ENCODE data around the gene DGKZ.

DGKZ gene

DNA sequence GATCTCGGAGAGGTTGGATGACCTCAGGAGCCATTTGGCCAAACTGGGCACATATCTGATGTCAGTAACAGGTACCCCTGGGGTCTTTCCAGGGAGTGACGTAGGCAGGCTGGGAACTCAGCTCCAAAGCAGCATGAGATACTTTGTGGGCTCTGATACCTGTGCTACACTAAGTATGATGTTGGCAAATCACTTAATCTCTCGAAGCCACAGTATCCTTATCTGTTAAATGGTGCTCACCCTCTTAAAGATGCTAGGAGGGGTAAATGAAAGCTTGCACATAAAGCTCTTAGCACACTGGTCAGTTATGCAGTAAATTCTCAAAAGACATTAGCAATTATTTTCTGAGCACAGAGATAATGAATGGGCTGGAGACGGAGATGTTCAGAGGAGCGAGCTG, 17.1 kb upstream of the DGKZ start:
- DNase-seq: no peak

DNA sequence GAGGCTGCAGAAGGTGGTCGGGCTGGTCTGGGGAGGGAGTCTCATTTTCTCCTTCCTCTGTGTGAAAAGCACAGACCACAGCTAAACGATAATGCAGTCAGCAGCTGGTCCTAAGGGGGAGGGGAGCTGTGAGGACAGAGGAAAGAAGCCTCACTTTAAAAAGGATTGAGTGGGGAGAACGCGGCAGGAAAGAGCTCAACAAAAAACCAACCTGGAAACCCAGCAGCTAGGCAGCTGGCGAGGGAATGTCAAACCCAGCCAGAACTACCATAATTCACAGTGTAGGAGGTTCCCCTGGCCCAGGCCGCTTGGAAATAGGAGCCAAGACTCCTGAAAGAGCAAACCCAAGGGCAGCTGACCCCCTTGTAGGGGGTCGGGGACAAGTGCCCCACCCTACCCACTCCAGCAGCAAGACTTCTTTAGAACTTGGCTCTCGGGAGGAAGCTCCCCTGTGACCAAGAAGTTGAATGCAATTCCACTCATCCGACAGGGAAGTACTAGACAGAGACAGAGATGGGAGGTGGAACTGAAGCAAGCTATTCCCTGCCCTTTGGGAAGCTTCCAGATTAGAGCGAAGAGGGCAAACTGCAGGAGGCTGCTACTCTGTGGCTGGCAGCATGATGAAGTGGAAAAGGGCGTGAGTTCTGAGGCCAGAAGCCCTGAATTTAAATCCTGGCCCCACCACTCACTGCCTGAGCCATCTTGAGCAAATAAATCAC, 16.5 kb upstream of the DGKZ start:
- DNase-seq: peak; percentile 26

DNA sequence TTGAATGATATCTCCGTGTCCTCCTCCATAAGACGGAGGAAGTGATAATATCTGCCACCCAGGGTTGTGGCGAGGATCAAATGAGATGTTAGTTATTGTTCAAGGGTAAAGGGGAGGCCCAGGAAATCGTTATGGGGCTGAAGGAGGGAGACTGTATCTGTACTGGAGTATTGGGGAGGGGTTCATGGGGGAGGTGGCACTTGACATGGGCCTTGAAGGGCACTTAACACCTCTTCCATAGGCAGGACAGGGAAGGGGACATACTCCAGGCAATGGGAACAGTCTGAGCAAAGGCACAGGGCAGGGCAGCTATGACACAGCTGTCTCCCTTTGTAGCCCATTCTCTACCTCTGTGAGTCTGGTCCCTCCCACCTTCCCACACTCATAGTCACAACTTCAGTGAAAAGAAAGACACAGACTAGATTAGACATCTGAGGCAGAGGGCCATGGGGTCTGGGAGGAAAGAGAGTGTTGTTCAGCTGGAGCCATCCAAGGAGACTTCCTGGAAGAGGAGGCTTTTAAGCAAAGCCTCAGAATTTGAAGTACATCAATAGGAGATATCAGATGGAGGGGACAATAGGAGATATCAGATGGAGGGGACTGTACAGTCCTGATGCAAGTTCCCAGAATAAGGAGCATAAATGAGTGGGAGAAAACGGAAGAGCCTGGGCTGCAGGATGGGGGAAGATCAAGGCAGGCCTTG, 15.8 kb upstream of the DGKZ start:
- DNase-seq: peak; percentile 58

DNA sequence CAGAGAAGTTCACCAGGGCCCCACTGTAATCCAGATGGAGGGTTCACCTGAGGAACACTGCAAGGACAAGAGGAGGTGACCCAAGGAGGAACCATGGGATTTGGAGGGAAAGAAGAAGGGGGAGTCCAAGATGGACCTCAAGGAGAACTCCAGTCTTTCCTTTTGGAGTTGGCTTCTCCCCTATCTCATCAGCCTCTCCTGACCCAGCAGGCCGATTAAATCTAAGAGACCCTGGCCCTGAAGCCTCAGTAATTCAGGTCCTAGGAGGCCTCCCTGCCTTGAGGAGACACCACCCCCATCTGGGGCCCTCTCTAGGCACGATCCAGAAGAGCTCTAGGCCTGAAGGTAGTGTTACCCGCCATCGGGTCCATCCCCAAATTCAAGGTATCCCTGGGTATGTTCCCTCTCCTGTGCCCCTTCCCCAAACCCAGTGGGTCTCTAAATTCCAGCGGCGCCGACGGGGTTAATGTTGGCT, 15.1 kb upstream of the DGKZ start:
- no peak for DNase-seq

DNA sequence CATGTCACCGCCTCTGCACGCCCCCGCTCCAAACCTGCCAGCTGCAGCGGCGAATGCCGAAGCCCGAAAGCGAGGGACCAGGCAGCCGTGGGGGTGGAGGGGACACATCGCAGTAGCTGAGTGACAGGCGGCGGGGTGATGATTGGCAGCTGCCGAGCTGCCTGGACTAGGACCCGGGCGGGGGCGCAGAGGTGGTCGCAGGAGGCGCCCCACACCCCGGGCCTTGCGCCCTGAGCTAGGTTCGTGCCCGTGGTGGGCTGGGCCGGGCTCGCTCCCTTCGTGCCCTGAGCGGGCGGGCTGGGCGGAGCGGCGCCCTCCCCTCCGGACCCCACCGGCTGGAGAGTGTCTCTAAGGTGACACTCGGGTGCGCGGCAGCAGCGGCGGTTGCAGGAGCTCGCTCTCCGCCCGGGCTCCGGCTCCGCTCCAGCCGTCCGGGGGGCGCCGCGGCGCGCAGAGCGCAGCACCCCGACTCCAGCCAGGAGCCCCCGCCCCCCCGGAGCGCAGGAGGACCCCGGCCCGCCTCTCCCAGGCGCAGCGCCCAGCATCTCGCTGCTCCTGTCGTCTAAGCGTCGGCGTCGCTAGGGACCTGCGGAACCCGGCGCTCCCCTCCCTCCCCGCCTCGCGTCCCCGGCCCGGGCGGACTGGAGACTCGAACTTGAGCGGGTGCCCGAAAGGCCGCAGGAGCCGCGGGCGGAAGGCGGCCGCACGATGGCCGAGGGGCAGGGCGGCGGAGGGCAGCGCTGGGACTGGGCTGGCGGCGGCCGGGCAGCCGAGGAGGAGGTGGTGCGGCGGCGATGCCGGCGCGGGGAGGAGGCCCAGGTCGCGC, 14.5 kb upstream of the DGKZ start:
- peak; percentile 65 for DNase-seq

DNA sequence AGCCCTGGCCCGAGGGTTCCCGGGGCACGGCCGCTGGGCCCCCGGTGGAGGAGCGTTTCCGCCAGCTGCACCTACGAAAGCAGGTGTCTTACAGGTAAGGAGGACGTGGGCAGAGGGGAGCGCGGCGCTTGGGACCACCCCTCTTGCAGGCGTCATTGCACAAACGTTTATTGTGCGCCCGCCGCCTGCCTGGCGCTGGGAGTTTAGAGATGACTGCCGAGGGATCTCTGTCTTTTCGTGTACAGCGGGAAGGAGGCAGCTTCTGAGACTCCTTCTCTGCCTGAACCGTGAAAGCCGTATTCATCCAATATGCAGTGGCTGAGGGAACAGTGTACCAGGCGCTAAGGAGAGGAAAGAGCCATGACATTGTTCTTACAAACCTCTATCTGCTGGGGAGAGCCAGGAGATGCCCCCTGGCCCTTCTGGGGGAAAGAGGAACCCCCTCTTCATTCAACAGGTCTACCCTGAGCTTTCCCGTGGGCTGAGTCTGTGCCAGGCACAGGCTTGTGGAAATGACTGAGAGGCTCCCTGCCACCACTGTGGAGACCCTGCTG, 13.8 kb upstream of the DGKZ start:
- DNase-seq: no peak

DNA sequence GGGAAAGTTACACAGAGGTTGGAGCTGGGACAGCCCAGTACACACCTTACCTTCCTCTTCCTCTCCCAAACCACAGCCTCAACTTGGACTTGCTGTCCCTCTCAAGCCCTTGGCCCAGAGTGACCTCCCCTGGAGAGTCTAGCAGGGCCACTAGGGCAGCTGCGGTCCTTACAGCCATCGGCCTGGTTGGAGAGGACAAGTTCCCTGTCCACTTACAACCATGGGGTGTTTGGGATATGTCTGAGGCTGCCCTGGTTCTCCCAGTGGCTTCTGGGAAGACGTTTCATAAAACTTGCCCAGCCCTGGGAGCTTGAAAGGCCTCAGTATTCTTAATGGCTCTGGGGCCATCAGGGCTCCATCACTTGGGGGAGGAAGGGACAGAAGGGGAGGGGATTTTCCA, 13.1 kb upstream of the DGKZ start:
- DNase-seq: no peak

DNA sequence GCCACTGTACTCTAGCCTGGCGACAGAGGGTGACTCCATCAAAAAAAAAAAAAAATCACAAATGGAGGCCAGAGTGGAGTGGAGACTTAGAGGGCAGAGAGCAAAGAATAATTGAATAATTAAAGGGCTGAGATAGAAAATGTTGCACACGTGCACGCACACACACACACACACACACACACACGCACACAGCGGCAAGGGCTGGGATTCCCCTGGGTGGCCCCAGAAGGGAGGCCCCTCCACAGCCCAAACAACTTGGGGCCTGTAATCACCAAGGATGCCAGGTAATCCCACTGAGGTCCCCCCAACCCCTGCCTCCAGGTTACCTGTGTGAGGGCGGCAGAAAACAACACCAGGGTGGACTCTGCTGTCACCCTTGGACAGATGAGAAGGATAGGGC, 12.0 kb upstream of the DGKZ start:
- DNase-seq: no peak

DNA sequence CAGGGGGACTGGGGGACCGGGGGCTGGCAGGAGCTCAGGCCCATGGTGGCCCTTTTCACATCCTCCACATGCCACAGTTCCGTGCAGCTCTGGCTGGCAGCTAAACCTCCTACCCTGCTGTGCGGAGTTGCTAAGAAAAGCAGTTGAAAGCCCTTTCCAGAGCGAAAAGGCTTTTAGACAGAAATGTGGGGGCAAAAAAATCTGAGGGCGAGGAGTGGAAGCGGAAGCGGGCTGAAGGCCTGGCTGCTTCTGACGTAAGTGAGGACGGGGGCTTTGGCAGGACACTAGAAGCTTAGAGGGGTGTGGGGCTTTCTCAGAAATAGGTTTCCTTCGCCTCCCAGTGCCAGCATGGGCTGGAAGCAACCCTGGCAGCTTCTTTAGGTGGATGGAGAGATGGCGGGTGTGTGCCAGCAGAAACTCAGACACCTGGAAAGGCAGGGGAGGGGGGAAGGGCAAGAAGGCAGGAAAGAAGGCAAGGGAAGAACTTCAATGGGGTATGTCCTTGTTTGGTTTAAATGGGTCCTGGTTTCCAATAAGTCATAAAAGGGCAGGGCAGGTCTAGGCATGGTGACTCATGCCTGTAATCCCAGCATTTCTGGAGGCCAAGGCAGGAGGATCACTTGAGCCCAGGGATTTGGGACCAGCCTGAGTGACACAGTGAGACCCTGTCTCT, 11.2 kb upstream of the DGKZ start:
- no peak for DNase-seq

DNA sequence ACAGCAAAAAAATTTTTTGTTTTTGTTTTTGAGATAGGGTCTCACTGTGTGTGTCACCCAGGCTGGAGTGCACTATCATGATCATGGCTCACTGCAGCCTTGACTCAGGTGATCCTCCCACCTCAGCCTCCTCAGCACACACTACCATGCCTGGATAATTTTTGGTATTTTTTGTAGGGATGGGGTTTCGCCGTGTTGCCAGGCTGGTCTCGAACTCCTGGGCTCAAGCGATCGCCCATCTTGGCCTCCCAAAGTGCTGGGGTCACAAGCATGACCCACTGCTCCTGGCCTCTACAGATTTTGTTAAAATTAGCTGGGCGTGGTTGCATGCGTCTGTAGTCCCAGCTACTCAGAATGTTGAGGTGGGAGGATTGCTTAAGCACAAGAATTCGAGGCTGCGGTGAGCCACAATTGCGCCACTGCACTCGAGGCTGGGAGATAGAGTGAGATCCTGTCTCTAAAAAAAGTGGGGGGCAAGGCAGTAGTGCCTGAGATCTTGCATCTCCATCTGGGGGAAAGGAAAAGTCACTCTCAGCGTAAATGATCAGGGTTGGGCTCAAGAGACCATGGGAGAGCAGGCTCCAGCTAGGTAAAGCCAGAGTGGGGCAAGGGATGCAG, 10.6 kb upstream of the DGKZ start:
- no peak for DNase-seq

DNA sequence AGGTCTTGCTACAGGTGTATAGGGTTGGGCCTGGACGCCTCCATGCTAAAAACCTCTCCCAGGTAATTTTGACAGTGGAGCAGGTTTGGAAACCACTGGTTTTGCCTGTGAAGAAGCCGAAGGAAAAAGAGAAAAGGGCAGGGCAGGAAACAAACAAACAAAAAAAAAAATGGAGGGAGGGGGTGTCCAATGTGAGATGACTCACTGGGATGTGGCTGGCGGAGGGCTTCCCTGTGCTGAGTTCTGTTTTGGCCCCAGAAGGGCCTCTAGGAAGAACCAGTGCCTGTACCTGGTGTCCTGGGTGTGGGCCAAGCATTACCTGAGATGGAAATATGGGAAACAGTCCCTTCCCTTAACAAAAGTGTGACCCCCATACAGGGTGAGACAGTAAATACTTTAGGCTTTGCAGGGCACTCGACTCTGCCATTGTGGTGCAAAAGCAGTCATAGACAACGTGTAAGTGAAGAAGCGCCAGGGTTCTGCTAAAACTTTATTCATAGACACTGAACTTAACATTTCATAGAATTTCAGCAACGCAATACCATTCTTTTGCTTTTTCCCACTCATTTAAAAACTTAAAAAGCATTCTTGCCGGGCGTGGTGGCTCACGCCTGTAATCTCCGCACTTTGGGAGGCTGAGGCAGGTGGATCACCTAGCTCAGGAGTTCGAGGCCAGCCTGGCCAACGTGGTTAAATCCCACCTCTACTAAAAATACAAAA, 9.5 kb upstream of the DGKZ start:
- no peak for DNase-seq

DNA sequence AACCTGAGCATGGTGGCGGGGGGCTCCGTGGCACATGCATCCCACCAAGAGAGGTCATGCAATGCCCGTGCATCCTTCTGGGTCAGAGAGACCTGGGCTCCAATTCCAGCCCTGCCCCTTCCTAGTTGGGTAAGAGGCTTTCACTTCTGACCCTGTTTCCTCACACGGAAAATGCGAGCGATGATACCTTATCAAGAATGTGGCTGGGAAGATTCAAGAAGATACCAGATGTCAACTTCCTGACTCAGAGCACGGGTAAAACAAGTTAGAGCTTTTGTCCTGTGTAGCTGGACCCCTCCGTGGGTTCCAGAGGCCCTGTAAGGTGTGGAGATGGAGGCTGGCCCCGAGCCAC, 8.7 kb upstream of the DGKZ start:
- no peak for DNase-seq

DNA sequence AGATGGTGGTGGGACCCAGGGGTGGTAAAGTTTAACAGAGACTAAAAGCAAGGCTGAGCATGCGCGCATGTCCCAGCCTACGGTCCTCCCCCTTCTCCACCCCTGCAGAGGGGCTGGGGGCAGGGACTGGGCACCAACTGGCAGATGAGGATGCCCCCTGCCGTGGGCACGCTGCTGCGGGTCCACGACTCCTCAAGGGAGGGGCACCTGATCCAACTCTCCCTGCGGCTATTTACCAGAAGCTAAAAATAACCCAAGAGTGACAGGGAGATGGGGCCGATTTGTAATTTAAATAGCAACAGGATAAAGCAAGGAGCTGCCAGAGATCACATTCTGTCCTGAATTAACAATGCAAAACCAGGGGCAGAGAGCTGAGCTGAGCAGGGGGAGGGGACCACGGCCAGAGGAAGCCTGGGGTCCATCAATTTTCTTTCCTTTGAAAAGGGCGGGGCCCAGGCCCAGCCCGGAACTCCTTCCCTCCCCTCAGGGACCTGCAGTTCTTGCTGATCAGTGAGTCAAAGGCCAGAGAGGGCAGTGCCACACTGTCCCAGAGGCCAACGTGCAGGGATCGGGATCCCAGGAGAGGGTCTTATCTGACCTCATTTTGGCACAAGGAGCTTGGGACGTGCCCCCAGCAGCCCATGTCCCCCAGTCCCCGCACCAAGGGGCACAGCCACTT, 8.1 kb upstream of the DGKZ start:
- no peak for DNase-seq

DNA sequence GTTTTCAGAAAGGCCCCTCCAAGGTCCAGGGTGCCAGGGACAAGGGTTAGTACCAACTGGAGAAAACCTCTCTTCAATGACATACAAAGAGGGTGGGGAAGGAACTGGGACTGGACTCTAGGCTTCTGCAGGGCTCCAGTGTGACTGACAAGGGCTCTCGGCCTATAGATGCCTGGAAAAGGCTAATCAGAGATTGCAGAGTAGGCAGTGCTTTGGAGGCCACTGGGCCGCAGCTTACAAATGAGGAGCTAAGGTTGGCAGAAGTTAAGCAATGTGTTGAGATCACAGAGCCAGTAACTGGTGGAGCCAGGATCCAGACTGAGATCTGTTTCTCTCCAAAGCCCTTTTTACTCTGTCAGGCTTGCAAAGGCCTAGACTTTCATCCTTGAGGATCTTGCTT, 7.4 kb upstream of the DGKZ start:
- no peak for DNase-seq

DNA sequence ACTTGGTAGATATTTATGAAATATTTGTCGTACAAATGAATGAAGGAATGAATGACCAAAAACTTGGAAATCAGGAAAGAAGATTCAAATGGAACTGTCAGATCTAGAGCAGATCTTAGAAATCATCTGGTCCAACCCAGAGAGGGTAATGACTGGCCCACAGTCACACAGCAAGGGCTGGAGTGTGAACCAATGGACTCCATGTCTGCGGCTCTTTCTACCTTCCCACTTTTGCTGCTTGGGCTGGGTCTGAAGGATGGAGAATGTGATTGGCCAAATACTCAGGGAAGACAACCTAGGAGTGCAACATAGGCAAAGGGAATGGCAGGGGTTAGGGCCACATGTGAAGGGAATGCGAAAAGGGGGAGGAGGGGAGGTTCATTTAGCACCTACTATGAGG, 5.8 kb upstream of the DGKZ start:
- DNase-seq: no peak

DNA sequence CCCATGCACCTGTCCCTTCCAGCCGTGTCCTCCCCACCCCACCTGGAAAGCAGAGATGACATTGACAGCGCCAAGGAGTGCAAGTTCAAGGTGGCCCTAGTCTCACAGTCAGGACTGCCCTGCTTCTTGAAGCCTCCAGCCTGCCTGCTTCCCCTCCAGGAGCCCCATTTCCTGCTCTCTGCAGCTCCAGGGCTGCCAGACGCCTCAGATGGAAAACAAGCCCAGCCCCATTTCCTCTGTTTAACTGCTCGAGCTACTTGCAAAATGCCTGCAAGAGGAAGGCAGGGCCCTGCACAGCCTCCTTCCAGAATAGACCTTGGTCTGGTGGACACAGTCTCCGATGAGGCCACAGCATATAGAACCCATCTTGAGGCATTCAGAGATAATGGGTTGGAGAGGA, 5.0 kb upstream of the DGKZ start:
- DNase-seq: no peak

DNA sequence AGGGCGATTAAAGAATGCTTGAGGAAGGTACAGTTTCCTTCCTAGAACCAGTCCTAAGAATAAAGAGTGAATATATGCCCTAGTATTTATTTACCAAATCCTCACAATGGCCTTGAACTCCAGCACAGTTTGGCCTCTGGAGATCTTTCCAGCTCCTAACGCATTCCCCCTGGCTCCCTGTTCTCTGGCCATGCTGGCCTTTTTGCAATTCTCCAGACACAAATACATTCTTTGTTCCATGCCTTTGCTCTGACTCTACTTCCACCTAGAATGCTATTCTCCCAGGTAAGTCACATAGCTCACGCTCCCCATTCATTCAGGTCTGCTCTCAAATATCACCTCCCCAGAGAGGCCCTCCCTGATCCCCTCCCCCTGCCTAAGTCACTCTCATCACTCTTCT, 3.7 kb upstream of the DGKZ start:
- no peak for DNase-seq

DNA sequence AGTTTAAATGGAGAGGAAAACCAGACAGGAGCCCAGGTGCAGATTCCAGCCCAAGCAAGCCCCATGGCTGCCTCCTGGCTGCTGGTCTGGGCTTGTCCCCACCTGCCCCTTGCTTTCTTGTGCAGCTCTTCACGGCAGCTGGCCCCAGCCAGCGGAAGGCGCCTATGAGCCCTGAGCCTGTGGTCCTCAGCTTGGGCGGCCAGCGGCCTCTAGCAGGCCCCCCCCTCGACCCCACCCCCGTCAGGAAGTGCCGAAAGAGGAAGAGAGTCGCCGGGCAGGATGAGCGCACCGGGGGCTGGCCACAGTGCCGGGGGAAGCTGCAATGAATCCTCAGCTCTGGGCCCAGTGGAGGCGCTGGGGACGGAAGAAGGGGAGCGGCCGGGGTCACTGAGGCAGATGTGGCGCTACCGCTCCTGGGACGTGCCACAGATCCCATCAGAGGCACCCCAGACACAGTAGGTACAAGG, 2.1 kb upstream of the DGKZ start:
- peak; percentile 42 for DNase-seq

DNA sequence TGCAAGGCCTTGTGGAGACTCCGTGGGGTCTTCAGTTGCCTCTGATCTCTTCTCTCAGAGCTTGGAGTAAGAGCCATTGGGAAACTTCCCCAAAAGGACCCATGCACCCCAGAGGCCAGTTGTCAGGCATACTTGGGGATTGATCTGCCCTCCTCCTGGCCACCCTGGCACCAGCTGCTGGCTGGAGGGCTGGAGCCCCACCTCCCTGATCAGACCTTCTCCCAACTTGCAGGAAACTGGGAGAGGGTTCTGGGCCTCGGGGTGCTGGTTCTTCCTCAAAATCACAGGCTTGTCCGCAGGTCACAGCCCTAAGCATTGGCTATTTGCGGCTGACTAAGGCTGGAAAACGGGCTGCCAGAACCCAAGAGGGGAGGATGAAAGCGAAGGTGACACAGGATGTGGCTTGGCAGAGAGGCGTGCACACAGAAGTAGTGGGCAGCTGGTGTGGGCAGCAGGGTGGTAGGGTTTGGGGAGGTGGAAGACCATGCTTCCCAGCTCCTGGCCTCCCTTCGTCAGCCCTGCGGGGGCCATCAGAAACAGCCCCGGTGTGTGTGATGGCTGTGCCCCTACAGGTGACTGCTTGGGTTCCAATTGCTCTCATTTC, 1.3 kb upstream of the DGKZ start:
- peak; percentile 55 for DNase-seq

DNA sequence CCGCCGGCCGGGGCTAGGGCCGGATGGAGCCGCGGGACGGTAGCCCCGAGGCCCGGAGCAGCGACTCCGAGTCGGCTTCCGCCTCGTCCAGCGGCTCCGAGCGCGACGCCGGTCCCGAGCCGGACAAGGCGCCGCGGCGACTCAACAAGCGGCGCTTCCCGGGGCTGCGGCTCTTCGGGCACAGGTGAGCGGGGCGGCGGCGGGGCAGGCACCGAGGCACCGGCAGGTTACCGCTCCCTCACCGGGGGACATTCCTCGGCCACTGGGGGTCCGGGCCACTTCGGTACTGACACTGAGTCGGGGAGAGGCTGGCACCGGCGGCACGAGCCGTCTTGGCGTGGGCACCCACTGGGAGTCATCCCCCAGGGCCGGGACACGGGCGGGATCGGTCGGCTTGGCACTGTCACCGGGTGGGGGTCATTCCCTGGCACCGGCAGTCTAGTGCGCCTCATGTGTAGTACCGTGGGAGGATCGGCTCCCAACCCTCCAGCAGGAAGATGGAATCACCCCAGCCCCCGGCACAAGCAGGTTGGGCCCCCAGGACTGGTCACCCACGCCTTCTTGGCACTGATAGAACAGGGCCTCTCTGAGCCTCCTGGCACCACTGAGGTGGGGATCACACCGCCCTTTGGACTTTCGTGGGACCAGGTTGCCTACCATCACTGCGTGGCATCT, 511 bp downstream of the DGKZ start:
- DNase-seq: peak; percentile 50

All from stimulated activated CD8-positive, alpha-beta memory T cell treated with anti-CD3 and anti-CD28 coated beads, Interleukin-4, amount 100 ng/mL, for 48 hours (primary cell).